GM19240 (cell line): ENCODE results near the gene HADH.
A peak's percentile ranks its signal among the peaks of the same experiment; 100 is the strongest.
"Not testable (repeated sequence)": the region's sequence is repeated elsewhere in the genome, so short reads cannot be mapped to it uniquely, and the experiment has no call there.

Source experiments
- DNase-seq: peaks from one replicate; pipeline ENCODE4 v3.0.0; 2011; ENCODE audit warnings: low spot score; ENCODE audit not compliant: insufficient read length

The HADH gene

DNA sequence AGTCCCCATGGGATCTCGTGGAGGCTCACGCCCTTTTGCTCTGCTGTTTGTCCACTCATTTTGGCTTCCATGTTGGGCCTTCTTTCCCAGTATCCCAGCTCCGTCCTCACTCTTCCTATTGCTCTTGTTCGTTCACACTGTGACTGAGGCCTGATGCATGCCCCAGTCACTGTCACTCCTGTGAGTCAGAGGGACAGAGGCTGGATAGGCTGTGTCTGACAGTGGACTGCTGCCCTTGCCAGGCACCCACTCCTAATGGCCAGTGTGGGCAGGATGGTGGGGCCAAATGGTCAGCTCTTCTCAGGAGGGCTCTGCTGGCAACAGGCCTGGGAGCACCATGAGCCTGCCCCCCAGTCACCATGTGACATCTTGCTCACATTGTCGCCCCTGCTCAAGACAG lies 40.0 kb downstream of the HADH start:
- no peak for DNase-seq

DNA sequence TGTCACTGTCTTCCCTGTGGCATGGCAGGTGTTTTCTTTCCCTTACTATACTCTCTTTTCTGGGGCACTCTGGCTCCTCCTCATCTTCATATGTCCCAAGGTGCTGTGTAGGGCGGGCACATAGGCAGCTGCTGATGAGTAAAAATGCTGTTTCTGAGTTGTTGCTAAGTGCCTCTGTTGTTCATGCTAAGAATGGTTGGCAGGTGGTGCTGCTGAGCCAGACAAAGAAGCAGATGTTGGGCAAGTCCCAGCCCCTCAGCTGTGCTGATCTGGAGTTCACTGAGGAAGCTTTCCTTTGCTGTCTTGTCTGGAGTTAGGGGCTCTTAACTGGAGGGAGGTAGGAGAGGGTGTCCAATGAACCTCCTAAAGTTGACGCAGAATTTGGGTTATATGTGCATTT lies 40.6 kb downstream of the HADH start:
- DNase-seq = peak; percentile 33

DNA sequence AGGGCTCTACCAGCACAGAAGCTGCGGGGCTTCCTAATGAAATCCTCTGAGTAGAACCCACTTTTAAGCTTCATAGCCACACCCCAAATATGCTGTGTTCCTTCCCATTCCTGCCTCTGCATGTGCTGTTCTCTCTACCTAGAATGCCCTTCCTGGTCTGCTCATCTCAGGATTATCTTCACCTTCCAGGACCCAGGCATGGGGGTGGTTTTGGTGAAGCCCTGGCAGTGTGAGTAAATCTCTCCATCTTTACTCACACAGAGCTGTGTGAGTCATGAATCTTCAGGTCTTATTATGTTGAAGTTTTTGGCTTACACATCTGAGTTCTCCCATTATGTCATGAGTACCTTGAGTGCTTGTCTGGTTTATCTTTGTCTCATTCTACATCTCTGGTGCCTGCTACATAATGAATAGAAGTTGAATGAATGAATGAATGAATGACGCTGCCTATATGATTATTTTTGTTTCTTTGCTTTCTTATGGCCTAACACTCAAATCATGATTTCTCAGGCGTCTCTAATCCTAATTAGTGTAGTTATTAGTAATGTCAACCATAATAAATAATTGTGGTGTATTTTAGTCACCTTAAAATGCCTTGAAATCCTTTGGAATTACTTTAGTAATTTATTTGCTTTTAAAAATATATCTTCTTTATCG lies 41.9 kb downstream of the HADH start:
- no peak for DNase-seq

- DNase-seq = no peak
These were observed 43.7 kb downstream of the HADH start for GRCh38 chr4:108033348-108033747.

- DNase-seq = no peak
These were observed 44.9 kb downstream of the HADH start for GRCh38 chr4:108034565-108034964.

- DNase-seq = no peak
These were observed 46.0 kb downstream of the HADH start for GRCh38 chr4:108035691-108036090.

DNA sequence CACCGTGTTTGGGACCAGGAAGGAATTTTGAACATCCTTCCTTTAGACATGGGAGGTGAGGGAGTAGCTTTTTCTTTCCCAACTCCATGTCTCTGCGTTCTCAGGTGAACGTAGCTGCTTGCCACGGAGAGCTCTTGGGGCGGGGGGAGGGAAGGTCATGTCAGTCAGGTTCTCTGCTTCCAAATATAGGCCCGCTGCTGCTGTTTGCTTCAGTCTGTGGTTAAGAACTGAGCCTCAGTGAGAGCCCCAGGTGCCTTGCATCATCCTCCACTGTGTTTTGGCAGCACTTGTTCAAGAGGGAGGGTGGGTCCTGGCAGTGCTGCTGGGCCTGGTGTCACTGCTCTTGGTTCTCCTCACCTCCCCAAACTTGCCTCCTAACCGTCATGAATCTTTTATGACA lies 46.5 kb downstream of the HADH start:
- DNase-seq = peak; percentile 38

DNA sequence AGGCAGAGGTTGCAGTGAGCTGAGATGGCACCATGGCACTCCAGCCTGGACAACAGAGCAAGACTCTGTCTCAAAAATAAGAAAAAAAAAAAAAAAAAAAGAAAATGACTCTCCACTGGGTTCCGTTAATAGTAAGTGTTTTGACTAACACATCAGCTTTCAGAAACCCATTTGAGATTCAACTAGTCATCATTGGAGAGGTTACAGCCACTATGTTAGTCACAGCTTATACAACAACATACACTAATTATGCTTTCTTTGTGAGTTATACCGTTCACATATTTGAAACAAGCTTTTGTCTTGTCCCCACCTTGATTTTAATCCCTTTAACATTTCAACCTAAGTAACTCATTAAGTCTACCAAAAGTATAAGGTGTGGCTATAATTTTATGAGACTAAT lies 48.2 kb downstream of the HADH start:
- no peak for DNase-seq

GRCh38 chr4:108042927-108043326 lies 53.2 kb downstream of the HADH start:
- DNase-seq = no peak

GRCh38 chr4:108043526-108043925 lies 53.8 kb downstream of the HADH start:
- no peak for DNase-seq

- DNase-seq = no peak
These were observed 55.4 kb downstream of the HADH start for GRCh38 chr4:108044951-108045686.

DNA sequence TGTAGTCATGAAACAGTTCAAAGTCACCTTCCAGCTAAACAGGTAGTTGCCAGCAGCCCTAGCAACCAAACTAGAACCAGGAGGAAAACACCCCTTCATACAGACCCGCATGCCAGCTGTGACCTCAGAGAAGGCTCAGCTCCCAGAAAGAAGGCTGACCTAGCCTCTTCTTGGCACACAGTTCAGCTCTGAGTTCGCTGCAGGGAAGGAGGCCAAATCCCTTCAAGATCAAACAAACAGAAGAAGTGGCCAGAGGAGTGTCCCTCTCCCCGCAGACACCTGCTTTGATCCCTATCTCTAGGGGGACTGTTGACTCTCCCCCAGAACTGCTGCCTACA lies 56.0 kb downstream of the HADH start:
- no peak for DNase-seq

DNA sequence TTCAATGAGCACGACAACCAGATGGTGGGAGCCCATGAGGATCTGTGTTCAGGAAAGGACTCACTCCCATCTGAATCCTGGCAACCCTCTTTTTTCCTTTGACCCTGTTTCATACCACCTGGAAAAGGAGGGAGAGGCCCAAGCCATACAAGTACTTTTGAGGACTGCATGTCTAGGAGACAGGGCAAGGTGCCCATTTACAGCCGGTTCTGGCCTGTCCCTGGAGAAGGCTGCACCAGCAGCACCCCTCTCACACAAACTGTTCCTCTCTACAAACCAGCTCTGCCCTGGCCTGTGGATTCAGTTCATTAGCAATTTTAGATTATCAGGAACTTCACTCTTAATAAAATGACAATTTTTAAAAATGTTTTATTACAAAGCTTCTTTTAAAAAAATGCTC lies 57.5 kb downstream of the HADH start:
- no peak for DNase-seq

DNA sequence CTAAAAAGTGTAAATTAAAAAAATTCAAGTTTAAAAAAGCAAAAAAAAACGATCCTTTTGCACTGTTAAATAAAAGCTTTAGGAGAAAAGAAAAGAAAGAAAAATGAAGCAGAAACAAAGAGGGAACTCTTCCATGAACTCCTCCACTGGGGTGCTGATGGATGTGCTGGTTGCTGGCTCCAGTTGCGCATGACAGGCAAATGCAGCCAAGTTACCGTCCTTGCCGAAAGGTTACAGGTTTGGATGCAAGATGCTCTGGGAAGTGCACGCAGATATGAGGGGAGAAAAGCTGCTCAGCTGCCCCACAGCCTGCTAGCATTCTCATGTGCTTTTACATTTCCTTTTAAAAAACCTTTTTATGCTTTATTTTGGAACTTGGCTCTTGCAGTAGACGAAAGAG lies 58.5 kb downstream of the HADH start:
- no peak for DNase-seq

DNA sequence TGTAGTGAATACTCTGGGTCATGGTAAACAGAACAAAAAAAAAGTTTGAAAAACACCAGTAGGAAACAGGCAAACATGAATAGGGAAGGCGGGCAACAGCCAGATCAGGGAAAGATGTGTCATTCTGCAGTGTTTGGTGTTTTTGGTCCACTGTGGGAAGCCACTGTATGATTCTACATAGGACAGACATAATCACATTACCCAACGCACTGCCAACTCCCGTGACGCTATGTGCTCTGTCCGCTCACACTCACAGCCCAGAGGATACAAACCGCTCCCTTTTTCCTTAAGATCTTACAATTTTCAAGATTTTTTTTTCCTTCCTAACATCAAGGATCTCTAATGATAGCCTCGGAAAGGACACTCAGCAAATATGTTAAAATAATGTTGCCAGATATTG lies 59.3 kb downstream of the HADH start:
- DNase-seq = no peak

DNA sequence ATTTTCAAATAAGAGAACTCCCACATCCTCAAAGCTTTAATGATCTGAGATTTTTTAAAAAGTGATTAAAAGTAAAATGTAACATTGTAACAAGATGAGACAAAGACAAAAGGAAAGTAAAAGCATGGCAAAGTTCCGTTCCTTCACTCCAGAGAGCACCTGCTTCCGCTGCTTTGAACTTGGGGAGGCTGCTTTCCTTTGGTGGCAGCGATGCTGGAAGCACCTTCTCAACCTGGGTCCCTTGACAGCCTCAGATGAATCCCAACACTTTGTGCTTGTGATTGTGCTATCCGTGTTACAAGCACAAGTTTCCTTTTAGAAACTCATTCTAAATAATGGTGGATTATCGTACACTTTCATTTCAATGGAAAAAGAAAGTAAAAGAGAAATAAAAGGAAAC lies 59.7 kb downstream of the HADH start:
- no peak for DNase-seq

DNA sequence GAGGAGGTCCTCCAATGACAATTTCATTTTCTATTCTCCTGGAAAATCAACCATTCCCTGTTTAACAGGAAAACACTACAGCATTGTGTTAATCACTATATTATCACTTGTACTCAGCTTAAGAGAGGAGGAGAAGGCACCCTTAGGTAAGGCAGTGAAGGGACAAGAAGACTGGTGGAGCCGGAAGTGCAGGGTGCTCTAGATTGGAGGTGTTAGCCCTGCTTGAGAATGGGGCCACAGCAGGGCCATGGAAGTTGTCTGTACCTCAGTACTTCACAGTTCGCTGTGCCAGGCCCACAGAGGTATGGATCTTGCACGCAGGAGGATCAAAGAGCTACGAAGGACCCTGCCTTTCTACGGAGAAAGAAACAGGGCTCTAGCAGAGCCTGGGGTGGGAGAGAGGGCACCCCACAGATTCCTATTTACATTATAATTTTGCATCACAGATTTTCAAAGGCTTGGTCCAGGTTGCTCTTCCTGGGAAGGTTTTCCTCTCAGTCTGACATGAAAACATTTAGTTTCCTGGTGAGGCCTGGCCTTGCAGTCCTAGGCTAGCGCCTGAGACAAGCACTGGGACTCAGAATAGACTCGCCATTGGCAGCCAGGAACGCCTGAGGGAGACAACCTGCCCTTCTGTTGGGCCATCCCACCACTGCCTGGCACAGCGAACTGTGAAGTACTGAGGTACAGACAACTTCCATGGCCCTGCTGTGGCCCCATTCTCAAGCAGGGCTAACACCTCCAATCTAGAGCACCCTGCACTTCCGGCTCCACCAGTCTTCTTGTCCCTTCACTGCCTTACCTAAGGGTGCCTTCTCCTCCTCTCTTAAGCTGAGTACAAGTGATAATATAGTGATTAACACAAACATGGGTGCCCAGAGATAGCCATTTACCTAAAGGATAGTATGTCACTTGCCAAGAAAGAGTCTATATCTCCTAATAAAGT lies 60.8 kb downstream of the HADH start:
- DNase-seq = not testable (repeated sequence)

DNA sequence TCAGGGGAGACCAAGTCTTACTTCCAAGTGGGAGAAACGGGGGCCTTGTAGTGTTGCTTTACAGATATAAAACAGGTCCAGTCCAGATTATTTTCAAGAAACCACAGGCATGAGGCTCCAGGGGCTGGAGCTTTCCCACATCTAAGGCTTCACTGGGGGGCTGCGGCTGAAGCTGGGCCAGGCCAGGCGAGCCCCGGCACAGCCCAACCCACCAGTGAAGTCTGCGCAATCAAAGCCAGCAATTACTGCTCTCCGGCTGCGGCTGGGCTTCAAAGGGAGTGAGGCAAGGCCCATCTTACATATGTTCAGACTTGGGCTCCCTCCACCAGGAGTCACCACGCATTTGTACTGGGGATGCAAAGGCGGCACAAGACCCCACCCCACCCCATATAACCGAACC lies 61.7 kb downstream of the HADH start:
- no peak for DNase-seq

DNA sequence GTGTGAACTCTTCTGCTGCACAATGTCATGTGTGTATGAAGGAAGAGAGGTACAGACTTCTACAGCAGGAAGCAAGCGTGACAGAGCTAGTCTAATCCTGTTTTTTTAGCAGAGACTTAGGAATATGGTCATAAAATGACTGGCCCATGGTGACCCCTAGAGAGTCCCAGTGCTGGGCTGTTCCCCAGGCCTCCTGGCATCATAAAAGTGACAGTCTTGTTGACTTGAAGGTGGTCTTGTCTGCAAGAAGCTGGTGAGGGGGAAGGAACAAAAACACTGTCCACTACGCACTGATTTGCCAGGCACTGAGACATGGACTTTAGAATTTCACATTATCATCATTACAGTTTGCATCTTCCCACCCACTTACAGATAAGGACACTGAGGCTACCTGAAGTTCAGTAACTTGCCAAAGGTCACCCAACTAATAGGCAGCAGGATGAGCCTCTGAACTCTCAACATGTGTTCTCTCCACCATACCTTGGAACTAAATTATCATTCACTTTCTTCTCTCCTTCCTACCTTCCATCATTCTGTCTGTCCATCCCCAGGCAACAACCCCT lies 63.0 kb downstream of the HADH start:
- DNase-seq = no peak

GRCh38 chr4:108053251-108053711 lies 63.6 kb downstream of the HADH start:
- DNase-seq = peak; percentile 20

GRCh38 chr4:108054025-108054638 lies 64.4 kb downstream of the HADH start:
- no peak for DNase-seq
